ENCODE data around the gene G0S2.

Gene G0S2

DNA sequence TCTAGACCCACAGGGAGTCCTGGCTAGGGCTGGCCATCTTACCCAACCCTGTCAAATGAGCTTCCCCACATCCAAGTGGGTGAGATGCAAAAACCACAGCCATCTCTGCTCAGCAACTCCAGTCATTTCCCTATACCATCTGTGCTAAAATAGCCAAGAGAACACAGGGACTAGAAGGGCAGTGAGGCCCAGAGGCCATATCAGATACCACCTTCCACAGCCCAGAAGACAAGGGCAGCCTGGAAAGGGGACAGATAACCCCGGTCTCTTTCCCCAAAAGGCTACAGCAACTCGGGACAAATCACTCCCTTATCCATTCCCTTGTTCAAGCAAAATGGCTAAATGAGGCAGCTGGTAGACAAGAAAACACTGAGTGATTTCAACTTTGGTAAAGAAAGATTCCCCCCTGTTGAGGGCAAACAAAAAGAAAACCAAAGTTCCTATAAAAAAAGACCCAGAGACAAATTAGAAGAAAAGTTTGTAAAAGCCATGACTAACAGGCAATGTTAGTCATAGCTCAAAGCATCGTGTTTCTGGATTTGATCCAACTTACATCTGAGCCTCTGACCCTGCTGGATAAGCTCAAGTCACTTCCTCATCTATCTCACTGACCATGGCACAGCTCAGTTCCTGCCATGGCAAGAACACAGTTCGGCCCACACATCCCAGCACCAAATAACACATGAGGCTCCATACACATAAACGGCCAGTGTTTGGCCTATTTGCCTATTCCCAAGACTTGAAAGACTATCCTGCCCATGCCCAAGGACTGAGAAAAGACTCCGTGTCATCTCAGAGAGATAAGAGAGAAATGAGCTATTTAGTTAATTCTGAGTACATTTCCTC lies 26.1 kb upstream of the G0S2 start:
- FAIRE-seq: no peak

- FAIRE-seq: no peak
Observed at GRCh38 chr1:209650454-209650853, 24.8 kb upstream of the G0S2 start.

DNA sequence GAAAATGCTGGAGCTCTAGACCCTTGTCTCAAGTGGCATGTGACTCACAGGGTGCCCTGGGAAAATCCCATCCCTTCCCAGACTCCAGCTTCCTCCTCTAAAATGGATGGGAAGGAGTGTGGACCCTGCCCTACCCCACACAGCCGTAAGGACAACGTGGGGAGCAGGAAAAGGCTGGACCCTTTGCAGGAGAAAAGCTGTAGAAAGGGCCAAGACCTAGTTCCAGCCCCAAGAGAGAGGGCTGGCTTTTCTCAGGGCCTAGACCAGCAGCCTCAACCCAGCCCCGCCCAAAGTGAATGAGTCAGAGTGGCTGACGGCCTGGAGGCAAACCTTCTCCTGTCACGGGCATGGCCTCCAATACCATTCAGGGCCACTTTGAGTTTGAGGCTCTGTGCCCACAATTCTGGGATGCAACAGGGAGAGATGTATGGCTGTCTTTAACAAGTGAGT lies 24.0 kb upstream of the G0S2 start:
- FAIRE-seq: no peak

DNA sequence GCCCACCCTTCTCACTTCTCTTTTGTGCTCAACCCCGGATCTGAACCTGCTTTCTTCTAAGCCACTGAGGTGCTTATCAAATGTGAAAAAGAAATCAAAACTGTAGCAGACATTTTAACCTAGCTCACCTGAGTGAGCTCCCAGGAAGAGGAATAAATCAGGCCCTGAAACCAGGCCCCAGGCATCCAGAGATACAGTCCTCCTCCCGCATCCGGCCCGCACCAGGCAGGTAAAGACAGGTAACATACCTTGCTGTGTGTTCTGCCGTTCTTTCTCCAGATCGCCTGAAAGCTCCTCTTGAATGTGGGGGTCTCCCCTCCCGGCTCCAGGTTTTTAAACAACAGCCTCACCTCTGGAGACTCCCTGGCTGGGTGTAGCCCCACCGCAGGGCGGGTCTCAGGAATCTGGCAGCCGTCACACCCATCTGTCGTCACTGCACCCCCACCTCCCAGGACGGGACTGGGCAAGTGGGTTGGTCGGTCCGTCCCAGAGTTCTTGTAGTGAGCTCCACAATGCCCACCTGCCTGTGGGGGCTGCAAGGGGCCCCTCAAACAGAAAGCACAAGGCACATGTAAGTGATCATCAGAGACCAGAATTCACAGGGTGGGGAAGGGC lies 23.0 kb upstream of the G0S2 start, which contains the start of gene LAMB3:
TSS of gene LAMB3 (minus strand) at position 305 of the 615 bp plus-strand sequence. CDS start 1,481 bp downstream, outside the sequence.
- no peak for FAIRE-seq

DNA sequence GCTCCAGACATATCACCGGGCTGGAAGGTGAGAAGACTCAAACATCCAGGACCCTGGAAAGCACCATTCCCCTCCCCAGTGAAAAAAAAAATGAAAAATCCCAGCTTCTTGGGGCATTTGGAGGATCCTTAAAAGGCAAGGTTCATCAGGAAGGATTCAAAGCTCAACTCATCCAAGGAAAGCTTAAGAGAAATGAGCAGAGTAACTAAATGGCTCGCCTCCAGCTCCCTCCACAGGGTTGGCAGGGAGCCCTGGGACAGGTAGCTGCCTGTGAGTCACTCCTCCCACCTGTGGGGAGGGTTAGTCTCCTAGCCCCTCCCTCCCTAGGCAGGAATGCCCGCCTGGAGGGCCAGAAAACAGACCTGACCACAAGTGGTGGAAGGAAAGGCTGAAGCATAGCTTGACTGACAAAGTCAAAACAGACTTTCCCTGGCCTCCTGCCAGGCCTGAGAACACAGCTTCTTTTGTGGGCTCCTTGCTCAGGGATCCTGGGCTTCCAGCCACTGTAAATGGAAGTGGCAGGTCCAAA lies 22.3 kb upstream of the G0S2 start:
- no peak for FAIRE-seq

- no peak for FAIRE-seq
Observed at GRCh38 chr1:209653915-209654351, 21.3 kb upstream of the G0S2 start.

- FAIRE-seq: no peak
Observed at GRCh38 chr1:209655411-209656231, 19.6 kb upstream of the G0S2 start.

GRCh38 chr1:209657140-209657879 lies 17.9 kb upstream of the G0S2 start:
- no peak for FAIRE-seq

DNA sequence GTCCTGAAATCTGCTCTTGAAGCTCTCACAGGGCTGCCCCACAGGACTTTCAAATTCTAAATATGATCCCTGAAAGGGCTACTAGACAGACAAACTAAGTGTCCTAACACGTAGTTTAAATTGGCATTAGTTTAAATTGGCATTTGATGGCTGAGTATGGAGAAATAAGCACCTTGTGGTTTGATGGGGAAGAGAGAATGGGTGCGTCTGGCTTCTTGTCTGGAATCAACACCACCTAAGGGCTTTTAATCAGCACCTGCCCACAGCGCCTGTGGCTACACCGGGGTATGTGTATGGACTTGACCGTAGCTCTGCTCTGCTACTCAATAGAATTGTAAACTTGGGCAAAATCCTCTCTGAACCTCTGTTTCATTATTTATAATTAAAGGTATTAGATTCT lies 17.3 kb upstream of the G0S2 start:
- no peak for FAIRE-seq

- no peak for FAIRE-seq
Observed at GRCh38 chr1:209659909-209660308, 15.3 kb upstream of the G0S2 start.

GRCh38 chr1:209661071-209661470 lies 14.1 kb upstream of the G0S2 start:
- FAIRE-seq: no peak

GRCh38 chr1:209662879-209663327 lies 12.3 kb upstream of the G0S2 start:
- no peak for FAIRE-seq

- no peak for FAIRE-seq
Observed at GRCh38 chr1:209667103-209667502, 8.1 kb upstream of the G0S2 start.

- no peak for FAIRE-seq
Observed at GRCh38 chr1:209667708-209668107, 7.5 kb upstream of the G0S2 start.

GRCh38 chr1:209670441-209671082 lies 4.7 kb upstream of the G0S2 start:
- no peak for FAIRE-seq

GRCh38 chr1:209672705-209673630 lies 2.2 kb upstream of the G0S2 start:
- FAIRE-seq: no peak

GRCh38 chr1:209673631-209674417 lies 1.4 kb upstream of the G0S2 start:
- FAIRE-seq: no peak

DNA sequence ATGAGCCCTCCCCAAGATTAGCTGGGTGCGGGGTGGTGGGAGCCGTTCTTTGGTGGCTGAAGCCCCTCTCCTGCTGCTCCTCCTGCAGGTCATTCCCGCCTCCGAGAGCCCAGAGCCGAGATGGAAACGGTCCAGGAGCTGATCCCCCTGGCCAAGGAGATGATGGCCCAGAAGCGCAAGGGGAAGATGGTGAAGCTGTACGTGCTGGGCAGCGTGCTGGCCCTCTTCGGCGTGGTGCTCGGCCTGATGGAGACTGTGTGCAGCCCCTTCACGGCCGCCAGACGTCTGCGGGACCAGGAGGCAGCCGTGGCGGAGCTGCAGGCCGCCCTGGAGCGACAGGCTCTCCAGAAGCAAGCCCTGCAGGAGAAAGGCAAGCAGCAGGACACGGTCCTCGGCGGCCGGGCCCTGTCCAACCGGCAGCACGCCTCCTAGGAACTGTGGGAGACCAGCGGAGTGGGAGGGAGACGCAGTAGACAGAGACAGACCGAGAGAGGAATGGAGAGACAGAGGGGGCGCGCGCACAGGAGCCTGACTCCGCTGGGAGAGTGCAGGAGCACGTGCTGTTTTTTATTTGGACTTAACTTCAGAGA lies 448 bp downstream of the G0S2 start:
- no peak for FAIRE-seq

GRCh38 chr1:209678981-209679539 lies 3.8 kb downstream of the G0S2 start:
- no peak for FAIRE-seq

All from TTC549 (cell line).